ENCODE data around the gene ABHD17B. TPM values are rescaled to one million over a fixed set of nuclear protein-coding genes. Genes with fewer than 3 reads are reported as not detected.
"Not testable (repeated sequence)": the region's sequence is repeated elsewhere in the genome, so short reads cannot be mapped to it uniquely, and the experiment has no call there.

ABHD17B gene
- 10 to 100 TPM in 1 of 2 experiments, 1 to 10 TPM in 1; 9.1 to 13.3 TPM for total RNA-seq

DNA sequence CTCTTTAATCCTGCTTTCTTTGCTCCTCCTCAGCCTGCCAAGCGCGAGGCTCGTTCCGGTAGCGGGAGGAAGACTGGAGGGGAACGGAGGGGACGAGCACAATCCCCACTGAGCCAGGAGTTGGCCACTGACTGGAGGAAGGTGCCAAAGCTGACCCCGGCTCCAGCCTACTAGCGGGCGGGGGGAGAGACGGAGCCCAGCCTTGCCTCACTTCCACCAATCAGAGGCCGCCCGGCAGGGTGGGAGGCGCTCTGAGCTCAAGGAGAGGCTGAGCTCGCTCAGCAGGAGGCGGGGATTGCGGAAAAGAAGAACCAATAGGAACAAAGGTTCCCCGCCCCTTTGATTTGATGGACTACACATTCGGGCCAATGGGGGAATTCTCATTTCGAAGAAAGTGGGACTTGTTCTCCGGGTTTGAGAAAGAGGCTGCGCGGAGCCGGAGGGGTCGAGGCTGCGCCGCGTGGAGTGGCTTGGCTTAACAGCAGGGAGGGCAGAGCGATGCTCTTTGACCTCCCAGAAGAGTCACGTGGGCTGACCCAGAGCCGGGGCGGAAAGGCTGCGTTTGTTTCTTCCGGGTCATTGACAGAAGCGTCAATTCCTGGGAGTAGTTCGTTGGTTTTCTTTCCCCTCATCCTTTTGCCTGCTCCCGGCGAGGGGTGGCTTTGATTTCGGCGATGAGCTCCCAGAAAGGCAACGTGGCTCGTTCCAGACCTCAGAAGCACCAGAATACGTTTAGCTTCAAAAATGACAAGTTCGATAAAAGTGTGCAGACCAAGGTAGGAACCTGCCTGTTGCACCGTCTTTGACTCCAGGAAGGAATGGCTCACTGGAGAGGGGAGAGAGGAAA lies at the start of gene ABHD17B, which contains the start of gene C9orf85:
TSS of gene ABHD17B (minus strand) at position 133 of the 847 bp plus-strand sequence. CDS start 36,113 bp downstream, outside the sequence.
TSS of gene C9orf85 (plus strand) at position 579 of the 847 bp plus-strand sequence. CDS start at position 675, 96 bp downstream.
- Mint-ChIP-seq H3K4me3 (peak within 1 kb of the TSS; percentile 98), H3K9me3 (ENCODE audit: low read depth) (no peaks in the 10 kb centered on the region), H3K27me3 (no peaks in the 10 kb centered on the region), H3K27ac (peak within 1 kb of the TSS; percentile 94), H3K4me1 (peaks cover 59% of the 10 kb centered on the region), H3K36me3 (ENCODE audit: low read depth) (peaks cover 8% of the 10 kb centered on the region)
- DNase-seq: peak; percentile 98
- POLR2A ChIA-PET: interaction anchor here (0.6 to 1.9 kb wide), 8 partner anchors 10 to 1238 kb away, joined by 3 to 10 read pairs (median 3); partner anchors contain the start of gene CEMIP2
- ATAC-seq: peak; percentile 94
- CTCF ChIA-PET: interaction anchor here (0.6 to 1.6 kb wide), 9 partner anchors 10 to 142 kb away, joined by 3 to 4 read pairs (median 3); no protein-coding TSS in a partner anchor
- intact Hi-C loops (cut with DNase I, micrococcal nuclease): loop anchor here (1.0 to 10.0 kb wide), 15 partner anchors 52 to 1654 kb away; partner anchors contain the start of genes ZFAND5 (in 2 of the 2), CEMIP2 (in 1 of the 2), SMC5 (in 1 of the 2) and TMC1 (in 1 of the 2)

DNA sequence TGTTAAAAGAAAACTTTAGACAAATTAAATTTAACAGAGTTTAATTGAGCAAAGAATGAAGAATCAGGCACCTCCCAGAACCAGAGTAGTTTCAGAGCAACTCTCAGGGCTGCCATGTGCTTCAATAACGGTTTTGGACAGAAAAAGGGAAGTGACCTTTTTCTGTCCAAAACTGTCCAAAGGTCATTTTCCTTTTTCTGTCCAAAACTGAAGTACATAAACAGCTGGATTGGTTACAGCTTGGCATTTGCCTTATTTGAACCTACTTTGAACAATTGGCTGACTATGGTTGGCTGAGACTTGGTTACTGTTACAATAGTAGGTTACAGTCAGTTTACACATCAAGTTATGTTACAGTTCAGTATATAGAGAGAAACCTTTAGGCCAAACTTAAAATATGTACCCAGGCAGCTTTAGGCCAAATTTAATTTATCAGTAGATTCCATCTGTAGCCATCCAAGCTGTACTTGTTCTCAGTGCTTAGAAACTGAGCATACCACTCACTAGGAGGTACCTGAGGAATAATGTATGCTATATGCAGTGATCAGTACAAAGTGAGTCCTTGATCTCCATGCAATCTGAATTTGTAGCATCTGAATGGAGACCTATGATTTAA lies 44.4 kb upstream of the ABHD17B start:
- ATAC-seq (no peak), DNase-seq (no peak)
- no peak overlapping the region for H3K27ac Mint-ChIP-seq
- CTCF ChIA-PET: interaction anchor here (1.6 kb wide), 1 partner anchor 11 kb away, joined by 3 read pairs; no protein-coding TSS in a partner anchor
- POLR2A ChIA-PET: no interaction called here
- H3K4me3 Mint-ChIP-seq: no peak overlapping the region
- peaks cover 3% of the 10 kb centered on the region for H3K36me3 Mint-ChIP-seq (ENCODE audit: low read depth)
- no peaks in the 10 kb centered on the region for H3K27me3 Mint-ChIP-seq
- intact Hi-C loops (cut with DNase I, micrococcal nuclease): no loop called here
- H3K9me3 Mint-ChIP-seq (ENCODE audit: low read depth): no peaks in the 10 kb centered on the region
- H3K4me1 Mint-ChIP-seq: peaks cover 2% of the 10 kb centered on the region

DNA sequence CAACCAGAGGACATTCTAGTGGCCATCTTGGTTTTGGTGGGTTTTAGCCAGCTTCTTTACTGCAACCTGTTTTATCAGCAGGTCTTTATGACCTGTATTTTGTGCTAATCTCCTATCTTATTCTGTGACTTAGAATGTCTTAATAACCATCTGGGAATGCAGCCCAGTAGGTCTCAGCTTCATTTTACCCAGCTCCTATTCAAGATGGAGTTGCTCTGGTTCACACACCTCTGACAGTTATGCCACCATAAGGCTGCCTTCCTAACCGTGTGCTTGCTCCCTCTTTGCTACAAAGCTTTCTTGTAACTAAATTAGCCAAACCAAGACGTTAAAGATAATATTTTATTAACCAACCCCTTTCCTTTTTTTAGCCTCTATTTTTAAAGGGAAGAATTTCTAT lies 43.7 kb upstream of the ABHD17B start:
- CTCF ChIA-PET: interaction anchor here (1.6 kb wide), 1 partner anchor 10 kb away, joined by 3 read pairs; no protein-coding TSS in a partner anchor
- H3K9me3 Mint-ChIP-seq (ENCODE audit: low read depth); H3K4me3 Mint-ChIP-seq; H3K4me1 Mint-ChIP-seq; ATAC-seq; H3K36me3 Mint-ChIP-seq (ENCODE audit: low read depth); DNase-seq; POLR2A ChIA-PET; H3K27me3 Mint-ChIP-seq; H3K27ac Mint-ChIP-seq; intact Hi-C loops (cut with DNase I, micrococcal nuclease): not testable (repeated sequence)

DNA sequence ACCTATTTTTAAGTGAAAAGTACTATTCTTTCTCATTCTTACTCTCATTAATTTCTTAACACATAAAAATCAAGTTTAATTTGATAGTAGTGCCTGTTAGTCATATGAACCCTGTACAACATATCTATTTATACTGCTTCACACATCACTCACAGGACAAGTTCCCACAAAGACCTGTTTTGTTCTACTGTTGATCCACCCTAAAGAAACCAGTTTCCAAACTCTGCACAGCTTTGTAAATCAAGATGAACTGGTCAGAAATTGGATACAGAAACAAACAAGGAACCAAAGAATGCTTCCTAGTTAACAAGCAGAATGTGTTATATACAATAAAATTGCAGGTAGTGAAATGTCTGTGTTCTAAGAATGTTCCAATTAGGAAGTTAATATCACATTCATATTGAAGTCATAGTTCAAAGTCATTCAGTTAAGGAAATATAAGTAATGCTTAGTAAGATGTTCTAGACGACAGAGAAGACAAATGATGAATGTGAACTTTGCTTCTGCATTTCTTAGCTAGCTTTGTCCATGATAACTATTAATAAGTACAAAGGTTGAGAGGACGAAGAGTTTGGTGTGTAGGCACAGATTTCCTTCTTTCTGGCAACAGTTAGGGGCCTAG lies 33.9 kb upstream of the ABHD17B start:
- H3K4me1 Mint-ChIP-seq: peaks cover 10% of the 10 kb centered on the region
- no peak overlapping the region for H3K27ac Mint-ChIP-seq
- CTCF ChIA-PET: interaction anchor here (1.8 kb wide), 1 partner anchor 10 kb away, joined by 3 read pairs; no protein-coding TSS in a partner anchor
- H3K36me3 Mint-ChIP-seq (ENCODE audit: low read depth): peaks cover 4% of the 10 kb centered on the region
- POLR2A ChIA-PET: no interaction called here
- ATAC-seq (no peak), DNase-seq (no peak)
- no peak overlapping the region for H3K4me3 Mint-ChIP-seq
- no peaks in the 10 kb centered on the region for H3K9me3 Mint-ChIP-seq (ENCODE audit: low read depth)
- intact Hi-C loops (cut with DNase I, micrococcal nuclease): no loop called here
- H3K27me3 Mint-ChIP-seq: no peaks in the 10 kb centered on the region

- Mint-ChIP-seq H3K4me1 (peaks cover 15% of the 10 kb centered on the region), H3K9me3 (ENCODE audit: low read depth) (no peaks in the 10 kb centered on the region), H3K4me3 (no peak overlapping the region), H3K27ac (no peak overlapping the region), H3K36me3 (ENCODE audit: low read depth) (no peaks in the 10 kb centered on the region), H3K27me3 (no peaks in the 10 kb centered on the region)
- intact Hi-C loops (cut with DNase I, micrococcal nuclease): no loop called here
- ChIA-PET POLR2A (interaction anchor here (0.7 kb wide), 1 partner anchor 1029 kb away, joined by 6 read pairs; no protein-coding TSS in a partner anchor), CTCF (interaction anchor here (0.6 to 1.1 kb wide), 2 partner anchors 123 to 161 kb away, joined by 3 to 4 read pairs; no protein-coding TSS in a partner anchor)
- ATAC-seq (no peak), DNase-seq (no peak)
Observed at GRCh38 chr9:71941998-71942567, 31.1 kb upstream of the ABHD17B start.

DNA sequence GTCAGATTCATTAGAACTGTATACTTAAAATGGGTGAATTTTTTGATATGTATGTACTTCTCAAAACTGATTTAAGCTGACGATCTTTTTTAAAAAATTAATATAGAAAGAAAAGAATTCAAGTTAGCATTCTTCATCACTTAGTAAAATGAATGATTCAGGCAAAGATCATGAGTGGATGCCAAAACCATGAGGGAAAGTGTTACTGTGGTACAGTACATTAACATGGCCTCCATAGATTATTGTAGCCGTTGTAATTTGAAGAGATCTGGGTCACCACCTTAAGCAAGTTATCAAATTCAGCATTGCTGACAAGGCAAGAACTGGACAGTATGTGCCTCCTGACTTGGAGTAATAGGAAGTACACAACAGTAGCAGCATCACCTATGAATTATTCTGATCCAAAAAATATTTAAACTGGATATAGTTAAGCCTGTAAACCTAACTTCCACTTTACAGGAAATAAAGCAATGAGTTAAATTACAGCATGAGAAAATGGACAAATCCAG lies 30.1 kb upstream of the ABHD17B start:
- Mint-ChIP-seq H3K27ac (no peak overlapping the region), H3K27me3 (no peaks in the 10 kb centered on the region), H3K9me3 (ENCODE audit: low read depth) (no peaks in the 10 kb centered on the region), H3K4me3 (no peak overlapping the region), H3K36me3 (ENCODE audit: low read depth) (no peaks in the 10 kb centered on the region), H3K4me1 (peaks cover 17% of the 10 kb centered on the region)
- no peak for DNase-seq
- intact Hi-C loops (cut with DNase I, micrococcal nuclease): no loop called here
- CTCF ChIA-PET: interaction anchor here (1.1 kb wide), 1 partner anchor 122 kb away, joined by 3 read pairs; no protein-coding TSS in a partner anchor
- no peak for ATAC-seq
- POLR2A ChIA-PET: no interaction called here

DNA sequence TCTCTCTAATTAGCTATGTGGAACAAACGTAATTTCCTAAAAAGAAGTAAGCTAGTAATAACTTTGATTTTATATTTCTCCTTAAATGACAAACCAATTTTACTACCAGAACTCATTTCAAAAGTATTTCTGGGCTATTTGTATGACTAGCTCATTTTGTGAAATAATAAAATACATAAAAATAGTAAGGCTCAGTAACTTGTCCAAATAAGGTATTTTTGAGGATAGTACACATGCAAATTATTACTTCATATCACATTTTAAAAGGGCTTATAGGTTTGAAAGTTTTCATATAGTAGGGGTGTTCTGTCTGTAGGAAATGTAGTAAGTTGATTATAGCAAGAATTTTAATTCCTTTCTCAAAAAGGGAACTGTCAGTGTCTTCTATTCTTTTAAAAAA lies 26.9 kb upstream of the ABHD17B start:
- Mint-ChIP-seq H3K27ac (no peak overlapping the region), H3K27me3 (no peaks in the 10 kb centered on the region), H3K36me3 (ENCODE audit: low read depth) (no peaks in the 10 kb centered on the region), H3K9me3 (ENCODE audit: low read depth) (no peaks in the 10 kb centered on the region), H3K4me1 (peaks cover 23% of the 10 kb centered on the region), H3K4me3 (no peak overlapping the region)
- intact Hi-C loops (cut with DNase I, micrococcal nuclease): no loop called here
- CTCF ChIA-PET: interaction anchor here (1.7 kb wide), 1 partner anchor 87 kb away, joined by 5 read pairs; no protein-coding TSS in a partner anchor
- ATAC-seq: no peak
- no peak for DNase-seq
- POLR2A ChIA-PET: interaction anchor here (0.6 kb wide), 1 partner anchor 1367 kb away, joined by 3 read pairs; no protein-coding TSS in a partner anchor

GRCh38 chr9:71937070-71937625 lies 26.2 kb upstream of the ABHD17B start:
- CTCF ChIA-PET: interaction anchor here (0.5 to 1.7 kb wide), 2 partner anchors 30 to 88 kb away, joined by 3 to 5 read pairs; no protein-coding TSS in a partner anchor

GRCh38 chr9:71936066-71936465 lies 25.1 kb upstream of the ABHD17B start:
- Mint-ChIP-seq H3K27ac (no peak overlapping the region), H3K27me3 (no peaks in the 10 kb centered on the region), H3K4me1 (peaks cover 17% of the 10 kb centered on the region), H3K9me3 (ENCODE audit: low read depth) (no peaks in the 10 kb centered on the region), H3K36me3 (ENCODE audit: low read depth) (no peaks in the 10 kb centered on the region), H3K4me3 (no peak overlapping the region)
- ChIA-PET CTCF (no interaction called here), POLR2A (no interaction called here)
- ATAC-seq (no peak), DNase-seq (no peak)
- intact Hi-C loops (cut with DNase I, micrococcal nuclease): no loop called here

More at GRCh38 chr9:71937070-71937625, 26.2 kb upstream of the ABHD17B start:
- Mint-ChIP-seq H3K4me3 (no peak overlapping the region), H3K9me3 (ENCODE audit: low read depth) (no peaks in the 10 kb centered on the region), H3K36me3 (ENCODE audit: low read depth) (no peaks in the 10 kb centered on the region), H3K27me3 (no peaks in the 10 kb centered on the region), H3K4me1 (peaks cover 23% of the 10 kb centered on the region), H3K27ac (no peak overlapping the region)
- DNase-seq: no peak
- intact Hi-C loops (cut with DNase I, micrococcal nuclease): no loop called here
- POLR2A ChIA-PET: interaction anchor here (0.6 kb wide), 1 partner anchor 1367 kb away, joined by 3 read pairs; no protein-coding TSS in a partner anchor
- no peak for ATAC-seq

DNA sequence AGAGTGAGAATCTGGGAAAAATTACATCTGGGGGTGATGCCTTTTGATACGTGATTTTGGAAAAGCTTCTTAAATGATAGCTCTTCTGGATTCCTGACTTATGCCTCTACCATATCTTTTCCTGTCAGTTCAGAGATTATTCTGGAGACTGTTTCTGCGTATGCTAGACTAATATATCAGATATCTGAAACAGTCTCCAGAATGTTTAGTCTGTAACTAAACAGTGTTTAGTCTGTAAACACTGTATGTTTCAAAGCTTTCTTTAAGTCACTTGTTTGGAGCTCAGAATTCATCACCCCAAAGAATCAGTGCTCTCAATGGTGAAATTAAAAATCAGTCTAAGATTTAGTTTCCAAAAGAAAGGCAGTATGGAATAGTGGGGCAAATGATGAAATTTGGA lies 20.2 kb upstream of the ABHD17B start:
- no peak overlapping the region for H3K27ac Mint-ChIP-seq
- intact Hi-C loops (cut with DNase I, micrococcal nuclease): no loop called here
- peaks cover 4% of the 10 kb centered on the region for H3K36me3 Mint-ChIP-seq (ENCODE audit: low read depth)
- DNase-seq: no peak
- CTCF ChIA-PET: interaction anchor here (0.6 to 1.3 kb wide), 2 partner anchors 90 to 645 kb away, joined by 3 read pairs; no protein-coding TSS in a partner anchor
- POLR2A ChIA-PET: no interaction called here
- H3K27me3 Mint-ChIP-seq: no peaks in the 10 kb centered on the region
- H3K4me3 Mint-ChIP-seq: no peak overlapping the region
- H3K9me3 Mint-ChIP-seq (ENCODE audit: low read depth): no peaks in the 10 kb centered on the region
- no peak for ATAC-seq
- H3K4me1 Mint-ChIP-seq: peaks cover 7% of the 10 kb centered on the region
